Psoas muscle (tissue), 8 donors: Measurements from ENCODE around the gene DLG5. TPM values are rescaled to one million over a fixed set of nuclear protein-coding genes. Genes with fewer than 3 reads are reported as not detected.
A peak's percentile ranks its signal among the peaks of the same experiment; 100 is the strongest.

ENCODE experiments used
- ATAC-seq, 4 donors: fragments of 200-7000 bp; cut with Tn5 transposase; one replicate each; pipeline ENCODE4 v1.9.1; 2020; ENCODE audit warnings: moderate library complexity in 3 of 4, mild to moderate bottlenecking in 2 of 4
- DNase-seq, 2 donors: peaks; one replicate each; pipeline ENCODE4 v3.0.0-alpha.2; 2020
- H3K27ac ChIP-seq: fragments of 200-600 bp; one replicate; pipeline ENCODE4 v1.8.0; 2022
- H3K27me3 ChIP-seq, 3 donors: fragments of 200-600 bp in 1 of 3; one replicate each; pipeline versions ENCODE4 v1.6.1 to v1.8.0; 2013 to 2022; ENCODE audit warnings: low read length in 2 of 3, mild to moderate bottlenecking in 2 of 3, moderate library complexity in 1 of 3; ENCODE audit not compliant: insufficient read depth in 3 of 3
- H3K36me3 ChIP-seq, 2 donors: fragments of 200-600 bp in 1 of 2; one replicate each; pipeline versions ENCODE4 v1.6.1 to v1.8.0; 2013 to 2022; ENCODE audit warnings: low read depth in 1 of 2, mild to moderate bottlenecking in 1 of 2, moderate library complexity in 1 of 2; ENCODE audit not compliant: insufficient read depth in 1 of 2
- H3K4me1 ChIP-seq: fragments of 200-600 bp; one replicate; pipeline ENCODE4 v1.8.0; 2022
- H3K4me3 ChIP-seq: fragments of 200-600 bp; one replicate; pipeline ENCODE4 v1.8.0; 2022; ENCODE audit warnings: mild to moderate bottlenecking
- H3K9me3 ChIP-seq: fragments of 200-600 bp; one replicate; pipeline ENCODE4 v1.8.0; 2022
- WGBS, 3 donors: extraction: QIAGEN DNeasy Blood & Tissue Kit; methylation state at CpG; one replicate each; pipeline versions ENCODE4 v1.1.6 to v1.1.7; 2013; 5-methylcytosine and 5-hydroxymethylcytosine counted together
- intact Hi-C, 2 donors: fragments of 100-400 bp; cut with DNase I; formaldehyde crosslinking; loops; one replicate each; pipeline versions ENCODE4 v1.11.0 to v1.14.2; 2022
- polyA plus RNA-seq, 3 donors: library from polyadenylated mRNA; stranded (reverse); fragments of 200-250 nt; gene quantifications; one replicate each; pipeline ENCODE4 v1.2.3, GENCODE V29; 2013
- total RNA-seq, 4 donors: library from RNA; stranded (reverse); fragmentation: NEBNext Ultra II Directional in 2 of 4; extraction: Animal tissue kit (Norgen Biotek cat#: 25700) in 2 of 4; gene quantifications; one replicate each; pipeline versions ENCODE4 v1.2.1 to v1.2.4, GENCODE V29; 2021 to 2023
- TF ChIP-seq, protein P1 (sequence below): fragments of 200-600 bp; IDR thresholded peaks from one replicate; pipeline ENCODE4 v1.8.0; 2022; ENCODE audit warnings: antibody characterized with exemption
- donor health status: healthy with polysubstance abuse.
- donor health status: DM: no; HTN: no; CAD: no; lungs with moderate emphysema.
- donor health status: Bipolar disorder and iron deficiency.
- donor health status: healthy.
- donor health status: DM: yes; HTN: yes; CAD: no.
- donor health status: DM: no; HTN: no; CAD: no.
- donor health status: DM: no; HTN: no; CAD: no.
- donor health status: DM: yes; HTN: yes; CAD: no.

The DLG5 gene
- total and polyA plus RNA-seq, 7 donors, result 10.2 to 62.9 (median 36.9) TPM

- Histone ChIP-seq H3K4me3 (no peak overlapping the region), H3K36me3 (peaks cover 5 to 99% of the 10 kb centered on the region in 2 donors), H3K27me3 (no peaks in the 10 kb centered on the region), H3K9me3 (no peaks in the 10 kb centered on the region), H3K27ac (no peak overlapping the region), H3K4me1 (no peaks in the 10 kb centered on the region)
- TF ChIP-seq, protein P1, sequence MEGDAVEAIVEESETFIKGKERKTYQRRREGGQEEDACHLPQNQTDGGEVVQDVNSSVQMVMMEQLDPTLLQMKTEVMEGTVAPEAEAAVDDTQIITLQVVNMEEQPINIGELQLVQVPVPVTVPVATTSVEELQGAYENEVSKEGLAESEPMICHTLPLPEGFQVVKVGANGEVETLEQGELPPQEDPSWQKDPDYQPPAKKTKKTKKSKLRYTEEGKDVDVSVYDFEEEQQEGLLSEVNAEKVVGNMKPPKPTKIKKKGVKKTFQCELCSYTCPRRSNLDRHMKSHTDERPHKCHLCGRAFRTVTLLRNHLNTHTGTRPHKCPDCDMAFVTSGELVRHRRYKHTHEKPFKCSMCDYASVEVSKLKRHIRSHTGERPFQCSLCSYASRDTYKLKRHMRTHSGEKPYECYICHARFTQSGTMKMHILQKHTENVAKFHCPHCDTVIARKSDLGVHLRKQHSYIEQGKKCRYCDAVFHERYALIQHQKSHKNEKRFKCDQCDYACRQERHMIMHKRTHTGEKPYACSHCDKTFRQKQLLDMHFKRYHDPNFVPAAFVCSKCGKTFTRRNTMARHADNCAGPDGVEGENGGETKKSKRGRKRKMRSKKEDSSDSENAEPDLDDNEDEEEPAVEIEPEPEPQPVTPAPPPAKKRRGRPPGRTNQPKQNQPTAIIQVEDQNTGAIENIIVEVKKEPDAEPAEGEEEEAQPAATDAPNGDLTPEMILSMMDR, result no peak
- DNase-seq (peak in 1 of 2 donors; percentile 14), ATAC-seq (no peak)
- WGBS, 3 donors, result 86 to 97% (median 87%) methylated on average over 7 of the region's 7 CpGs
- intact Hi-C loops, result no loop called here
Measured at GRCh38 chr10:77793831-77794230, 132.7 kb downstream of the DLG5 start.

DNA sequence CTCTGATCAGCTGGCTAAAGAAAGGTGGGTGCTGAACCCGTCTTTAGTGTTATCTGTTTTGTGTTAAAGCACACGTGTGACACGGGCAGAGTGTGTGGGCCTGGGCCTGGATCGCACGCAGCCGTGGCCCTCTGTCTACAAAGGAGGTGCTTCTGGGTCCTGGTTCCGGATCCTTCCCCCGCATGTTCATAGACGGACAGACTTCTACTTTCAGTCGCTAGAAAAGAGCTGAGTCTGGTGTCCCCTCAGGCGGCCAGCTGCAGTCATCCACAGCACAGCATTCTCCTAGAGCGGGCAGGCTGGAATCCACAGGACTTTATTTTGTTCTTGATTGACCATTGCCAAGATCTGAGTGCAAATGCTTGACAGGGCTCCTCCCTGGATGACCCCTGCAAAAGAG is 134.4 kb downstream of the DLG5 start:
- Histone ChIP-seq H3K27ac (no peak overlapping the region), H3K4me1 (no peaks in the 10 kb centered on the region), H3K4me3 (no peak overlapping the region), H3K27me3 (no peaks in the 10 kb centered on the region), H3K9me3 (no peaks in the 10 kb centered on the region), H3K36me3 (peaks cover 5 to 97% of the 10 kb centered on the region in 2 donors)
- intact Hi-C loops, result no loop called here
- DNase-seq (no peak), ATAC-seq (no peak)
- WGBS, 3 donors, result 92 to 94% (median 94%) methylated on average over 12 of the region's 12 CpGs
- TF ChIP-seq, protein P1, result no peak

DNA sequence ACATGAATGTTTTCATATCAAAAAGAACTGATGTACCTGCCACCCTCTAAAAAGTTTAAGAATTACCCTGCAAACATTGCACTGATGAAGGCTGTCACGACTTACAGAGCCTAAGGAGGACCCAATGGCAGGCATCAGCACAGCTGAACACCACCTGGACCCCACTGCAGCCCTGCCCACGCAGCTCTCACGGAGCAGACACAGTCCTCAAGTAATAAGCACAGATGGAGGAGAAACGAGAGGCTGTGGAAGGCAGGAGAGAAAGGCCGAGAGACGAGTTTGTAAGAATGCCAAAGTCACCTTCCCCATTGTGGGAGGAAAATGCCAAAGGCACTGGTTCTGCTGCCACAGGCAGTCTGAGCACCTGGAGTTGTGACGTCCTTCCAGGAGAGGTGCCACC is 135.0 kb downstream of the DLG5 start:
- Histone ChIP-seq H3K36me3 (peaks cover 5 to 95% of the 10 kb centered on the region in 2 donors), H3K4me3 (no peak overlapping the region), H3K9me3 (no peaks in the 10 kb centered on the region), H3K27ac (no peak overlapping the region), H3K4me1 (no peaks in the 10 kb centered on the region), H3K27me3 (no peaks in the 10 kb centered on the region)
- 69 to 83% (median 76%) methylated on average over 7 of the region's 7 CpGs for WGBS, 3 donors
- ATAC-seq (no peak), DNase-seq (no peak)
- intact Hi-C loops, result no loop called here
- TF ChIP-seq, protein P1, result no peak

DNA sequence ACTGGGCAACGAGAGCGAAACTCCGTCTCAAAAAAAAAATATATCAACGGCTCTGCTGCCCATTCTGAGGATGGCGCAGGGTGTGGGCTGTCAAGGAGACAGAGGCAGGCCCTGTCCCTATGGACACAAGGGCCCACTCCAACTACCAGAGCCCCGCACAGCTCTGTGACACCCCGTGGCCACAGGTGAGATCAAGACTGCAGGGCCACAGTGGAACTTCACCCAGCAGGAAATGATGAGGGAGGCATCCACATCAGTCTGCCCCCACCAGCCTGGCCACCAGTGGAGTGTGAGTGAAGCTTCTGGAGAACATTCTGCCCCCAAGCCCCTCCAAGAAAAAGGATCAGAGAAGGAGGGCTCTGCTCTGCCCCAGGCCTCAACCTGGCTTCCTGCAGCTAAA is 136.7 kb downstream of the DLG5 start:
- Histone ChIP-seq H3K27me3 (no peaks in the 10 kb centered on the region), H3K4me3 (no peak overlapping the region), H3K9me3 (no peaks in the 10 kb centered on the region), H3K4me1 (no peaks in the 10 kb centered on the region), H3K36me3 (peaks cover 5 to 89% of the 10 kb centered on the region in 2 donors), H3K27ac (no peak overlapping the region)
- DNase-seq, result no peak
- 97 to 99% (median 97%) methylated on average over 7 of the region's 7 CpGs for WGBS, 3 donors
- ATAC-seq, result no peak
- intact Hi-C loops, result no loop called here
- TF ChIP-seq, protein P1, result no peak

GRCh38 chr10:77789016-77789415 is 137.5 kb downstream of the DLG5 start:
- DNase-seq, result no peak
- H3K36me3 ChIP-seq, result peaks cover 5 to 83% of the 10 kb centered on the region in 2 donors

More at GRCh38 chr10:77789016-77789415, 137.5 kb downstream of the DLG5 start:
- Histone ChIP-seq H3K9me3 (no peaks in the 10 kb centered on the region), H3K27me3 (no peaks in the 10 kb centered on the region), H3K4me3 (no peak overlapping the region), H3K27ac (no peak overlapping the region), H3K4me1 (no peaks in the 10 kb centered on the region)
- 92 to 97% (median 96%) methylated on average over 5 of the region's 5 CpGs for WGBS, 3 donors
- intact Hi-C loops, result no loop called here
- ATAC-seq, result no peak
- TF ChIP-seq, protein P1, result no peak
